HEK293 (cell line): ENCODE results near the gene IFNGR1.

Experiments used
- MYNN ChIP-seq: fragments of 450-650 bp; formaldehyde crosslinking; IDR thresholded peaks from 2 replicates; pipeline ENCODE4 v1.5.1; 2016; ENCODE audit warnings: missing biosample characterization, missing genetic modification characterization, borderline replicate concordance
- SP2 ChIP-seq: fragments of 450-650 bp; formaldehyde crosslinking; IDR thresholded peaks from 2 replicates; pipeline ENCODE4 v1.5.1; 2016; ENCODE audit warnings: missing biosample characterization, missing genetic modification characterization
- ZBTB21 ChIP-seq: fragments of 450-650 bp; formaldehyde crosslinking; IDR thresholded peaks from 2 replicates; pipeline ENCODE4 v1.5.1; 2017; ENCODE audit warnings: missing biosample characterization, missing genetic modification characterization
- ZFP37 ChIP-seq: fragments of 450-650 bp; formaldehyde crosslinking; IDR thresholded peaks from 2 replicates; pipeline ENCODE4 v1.5.1; 2016; ENCODE audit warnings: missing biosample characterization, missing genetic modification characterization
- ZNF2 ChIP-seq: fragments of 450-650 bp; formaldehyde crosslinking; IDR thresholded peaks from 2 replicates; pipeline ENCODE4 v1.5.1; 2016; ENCODE audit warnings: missing biosample characterization, missing genetic modification characterization
- ZNF274 ChIP-seq, 2 experiments: fragments of 200-500 bp in 1 of 2; fragments of 450-650 bp in 1 of 2; sonication (Bioruptor generic) in 1 of 2; formaldehyde crosslinking in 1 of 2; IDR thresholded peaks; 2 replicates each; pipeline versions ENCODE4 v1.5.1 to v1.6.1; 2014 to 2016; ENCODE audit warnings: borderline replicate concordance in 1 of 2, inconsistent platforms in 1 of 2, low read length in 1 of 2, missing biosample characterization in 1 of 2, missing genetic modification characterization in 1 of 2
- ZNF433 ChIP-seq: fragments of 450-650 bp; formaldehyde crosslinking; IDR thresholded peaks from 2 replicates; pipeline ENCODE4 v1.5.1; 2016; ENCODE audit warnings: missing biosample characterization, missing genetic modification characterization, low read depth
- ZNF510 ChIP-seq: fragments of 450-650 bp; formaldehyde crosslinking; IDR thresholded peaks from 2 replicates; pipeline ENCODE4 v1.5.1; 2018; ENCODE audit warnings: mild to moderate bottlenecking, missing genetic modification characterization, missing biosample characterization; ENCODE audit not compliant: insufficient replicate concordance
- ZNF792 ChIP-seq: fragments of 450-650 bp; formaldehyde crosslinking; IDR thresholded peaks from 2 replicates; pipeline ENCODE4 v1.5.1; 2016; ENCODE audit warnings: missing biosample characterization, missing genetic modification characterization
- TF ChIP-seq, protein P1 (sequence below): fragments of 450-650 bp; formaldehyde crosslinking; IDR thresholded peaks from 2 replicates; pipeline ENCODE4 v1.5.1; 2016; ENCODE audit warnings: missing biosample characterization, missing genetic modification characterization
- TF ChIP-seq, protein P2 (sequence below): fragments of 450-650 bp; formaldehyde crosslinking; conservative IDR thresholded peaks from 2 replicates; pipeline ENCODE4 v1.5.1; 2016; ENCODE audit warnings: low read depth, missing biosample characterization, missing genetic modification characterization

DNA sequence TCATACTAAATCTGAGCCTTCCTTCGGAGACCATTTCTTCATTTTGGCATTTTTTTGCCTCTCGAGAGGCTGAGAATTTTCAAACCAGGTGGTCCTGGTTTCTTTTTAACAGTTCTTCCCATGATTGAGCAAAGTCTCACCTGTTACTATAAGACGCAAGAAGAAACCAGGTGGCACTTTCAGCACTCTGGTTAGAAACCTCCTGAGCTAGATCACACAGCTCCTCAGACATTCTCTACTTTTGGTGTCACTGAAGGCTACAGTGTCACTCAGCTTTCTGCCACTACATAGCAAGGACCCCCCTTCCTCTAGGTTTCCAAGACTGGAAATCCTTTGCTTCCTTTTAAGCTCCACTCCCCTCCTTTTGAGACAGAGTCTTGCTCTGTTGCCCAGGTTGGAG lies 7.3 kb downstream of the IFNGR1 start:
- TF ChIP-seq ZNF274 (IDR thresholded peaks at IDR 0.05; ENCODE audit: low read length) (no peak), ZNF274 (tag by site-specific recombination; IDR thresholded peaks at IDR 0.05; ENCODE audit: borderline replicate concordance) (no peak), ZBTB21 (tag by site-specific recombination) (no peak), ZNF510 (tag by site-specific recombination) (no peak), SP2 (tag by site-specific recombination) (no peak), ZNF2 (tag by site-specific recombination) (no peak), ZNF433 (tag by site-specific recombination) (no peak), ZFP37 (tag by site-specific recombination) (no peak), MYNN (no peak), ZNF792 (tag by site-specific recombination) (no peak)
- TF ChIP-seq, protein P1, sequence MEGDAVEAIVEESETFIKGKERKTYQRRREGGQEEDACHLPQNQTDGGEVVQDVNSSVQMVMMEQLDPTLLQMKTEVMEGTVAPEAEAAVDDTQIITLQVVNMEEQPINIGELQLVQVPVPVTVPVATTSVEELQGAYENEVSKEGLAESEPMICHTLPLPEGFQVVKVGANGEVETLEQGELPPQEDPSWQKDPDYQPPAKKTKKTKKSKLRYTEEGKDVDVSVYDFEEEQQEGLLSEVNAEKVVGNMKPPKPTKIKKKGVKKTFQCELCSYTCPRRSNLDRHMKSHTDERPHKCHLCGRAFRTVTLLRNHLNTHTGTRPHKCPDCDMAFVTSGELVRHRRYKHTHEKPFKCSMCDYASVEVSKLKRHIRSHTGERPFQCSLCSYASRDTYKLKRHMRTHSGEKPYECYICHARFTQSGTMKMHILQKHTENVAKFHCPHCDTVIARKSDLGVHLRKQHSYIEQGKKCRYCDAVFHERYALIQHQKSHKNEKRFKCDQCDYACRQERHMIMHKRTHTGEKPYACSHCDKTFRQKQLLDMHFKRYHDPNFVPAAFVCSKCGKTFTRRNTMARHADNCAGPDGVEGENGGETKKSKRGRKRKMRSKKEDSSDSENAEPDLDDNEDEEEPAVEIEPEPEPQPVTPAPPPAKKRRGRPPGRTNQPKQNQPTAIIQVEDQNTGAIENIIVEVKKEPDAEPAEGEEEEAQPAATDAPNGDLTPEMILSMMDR (tag by site-specific recombination): no peak
- TF ChIP-seq, protein P2, sequence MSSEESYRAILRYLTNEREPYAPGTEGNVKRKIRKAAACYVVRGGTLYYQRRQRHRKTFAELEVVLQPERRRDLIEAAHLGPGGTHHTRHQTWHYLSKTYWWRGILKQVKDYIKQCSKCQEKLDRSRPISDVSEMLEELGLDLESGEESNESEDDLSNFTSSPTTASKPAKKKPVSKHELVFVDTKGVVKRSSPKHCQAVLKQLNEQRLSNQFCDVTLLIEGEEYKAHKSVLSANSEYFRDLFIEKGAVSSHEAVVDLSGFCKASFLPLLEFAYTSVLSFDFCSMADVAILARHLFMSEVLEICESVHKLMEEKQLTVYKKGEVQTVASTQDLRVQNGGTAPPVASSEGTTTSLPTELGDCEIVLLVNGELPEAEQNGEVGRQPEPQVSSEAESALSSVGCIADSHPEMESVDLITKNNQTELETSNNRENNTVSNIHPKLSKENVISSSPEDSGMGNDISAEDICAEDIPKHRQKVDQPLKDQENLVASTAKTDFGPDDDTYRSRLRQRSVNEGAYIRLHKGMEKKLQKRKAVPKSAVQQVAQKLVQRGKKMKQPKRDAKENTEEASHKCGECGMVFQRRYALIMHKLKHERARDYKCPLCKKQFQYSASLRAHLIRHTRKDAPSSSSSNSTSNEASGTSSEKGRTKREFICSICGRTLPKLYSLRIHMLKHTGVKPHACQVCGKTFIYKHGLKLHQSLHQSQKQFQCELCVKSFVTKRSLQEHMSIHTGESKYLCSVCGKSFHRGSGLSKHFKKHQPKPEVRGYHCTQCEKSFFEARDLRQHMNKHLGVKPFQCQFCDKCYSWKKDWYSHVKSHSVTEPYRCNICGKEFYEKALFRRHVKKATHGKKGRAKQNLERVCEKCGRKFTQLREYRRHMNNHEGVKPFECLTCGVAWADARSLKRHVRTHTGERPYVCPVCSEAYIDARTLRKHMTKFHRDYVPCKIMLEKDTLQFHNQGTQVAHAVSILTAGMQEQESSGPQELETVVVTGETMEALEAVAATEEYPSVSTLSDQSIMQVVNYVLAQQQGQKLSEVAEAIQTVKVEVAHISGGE (tag by site-specific recombination): no peak
